HG03064 (cell line): ENCODE data around the gene NR3C2.
A peak's percentile ranks its signal among the peaks of the same experiment; 100 is the strongest.

Source experiments
- ATAC-seq: cut with Tn5 transposase; IDR thresholded peaks from one replicate; pipeline ENCODE4 v1.9.1; 2021; ENCODE audit warnings: low read depth; ENCODE audit not compliant: unreplicated experiment

The NR3C2 gene

GRCh38 chr4:148441986-148442831, at the start of gene NR3C2:
NR3C2 (minus strand) TSS chr4:148442414.
- peak; percentile 99 for ATAC-seq

- no peak for ATAC-seq
Measured at GRCh38 chr4:148487181-148487580, 45.0 kb upstream of the NR3C2 start.

- no peak for ATAC-seq
Measured at GRCh38 chr4:148481636-148482035, 39.4 kb upstream of the NR3C2 start.

GRCh38 chr4:148477276-148477675, 35.1 kb upstream of the NR3C2 start:
- no peak for ATAC-seq

GRCh38 chr4:148469938-148470337, 27.7 kb upstream of the NR3C2 start:
- no peak for ATAC-seq

- no peak for ATAC-seq
Measured at GRCh38 chr4:148454835-148455234, 12.6 kb upstream of the NR3C2 start.

GRCh38 chr4:148453833-148454232, 11.6 kb upstream of the NR3C2 start:
- no peak for ATAC-seq

GRCh38 chr4:148452970-148453369, 10.8 kb upstream of the NR3C2 start:
- no peak for ATAC-seq

- no peak for ATAC-seq
Measured at GRCh38 chr4:148449921-148450320, 7.7 kb upstream of the NR3C2 start.

GRCh38 chr4:148448141-148448540, 5.9 kb upstream of the NR3C2 start:
- ATAC-seq: no peak

GRCh38 chr4:148447681-148448080, 5.5 kb upstream of the NR3C2 start:
- ATAC-seq: no peak

- ATAC-seq: no peak
Measured at GRCh38 chr4:148445860-148446330, 3.7 kb upstream of the NR3C2 start.

GRCh38 chr4:148445071-148445859, 3.1 kb upstream of the NR3C2 start:
- no peak for ATAC-seq

GRCh38 chr4:148444296-148445070, 2.3 kb upstream of the NR3C2 start:
- ATAC-seq: no peak

GRCh38 chr4:148443512-148444295, 1.5 kb upstream of the NR3C2 start:
- ATAC-seq: no peak

GRCh38 chr4:148442832-148443511, 758 bp upstream of the NR3C2 start:
- peak; percentile 13 for ATAC-seq

GRCh38 chr4:148441624-148441985, 609 bp downstream of the NR3C2 start:
- no peak for ATAC-seq

- no peak for ATAC-seq
Measured at GRCh38 chr4:148438047-148438446, 4.2 kb downstream of the NR3C2 start.

- no peak for ATAC-seq
Measured at GRCh38 chr4:148437439-148437838, 4.8 kb downstream of the NR3C2 start.

GRCh38 chr4:148436512-148436911, 5.7 kb downstream of the NR3C2 start:
- ATAC-seq: no peak
